GM12865 (cell line): Measurements from ENCODE around the gene SMPD3.

Experiments used
- DNase-seq: peaks from one replicate; pipeline ENCODE4 v3.0.0; 2010; ENCODE audit warnings: low read depth
- H3K4me3 ChIP-seq: 2 replicates; pipeline ENCODE4 v1.5.1; 2011; ENCODE audit warnings: mild to moderate bottlenecking, low read depth, low read length, control low read depth
- TF ChIP-seq, protein P1 (sequence below): IDR thresholded peaks from 2 replicates; pipeline ENCODE4 v1.5.1; 2011; ENCODE audit warnings: low read length, control low read depth, low read depth, inconsistent platforms; ENCODE audit not compliant: insufficient read depth; ENCODE audit errors: missing control alignments

SMPD3 gene

DNA sequence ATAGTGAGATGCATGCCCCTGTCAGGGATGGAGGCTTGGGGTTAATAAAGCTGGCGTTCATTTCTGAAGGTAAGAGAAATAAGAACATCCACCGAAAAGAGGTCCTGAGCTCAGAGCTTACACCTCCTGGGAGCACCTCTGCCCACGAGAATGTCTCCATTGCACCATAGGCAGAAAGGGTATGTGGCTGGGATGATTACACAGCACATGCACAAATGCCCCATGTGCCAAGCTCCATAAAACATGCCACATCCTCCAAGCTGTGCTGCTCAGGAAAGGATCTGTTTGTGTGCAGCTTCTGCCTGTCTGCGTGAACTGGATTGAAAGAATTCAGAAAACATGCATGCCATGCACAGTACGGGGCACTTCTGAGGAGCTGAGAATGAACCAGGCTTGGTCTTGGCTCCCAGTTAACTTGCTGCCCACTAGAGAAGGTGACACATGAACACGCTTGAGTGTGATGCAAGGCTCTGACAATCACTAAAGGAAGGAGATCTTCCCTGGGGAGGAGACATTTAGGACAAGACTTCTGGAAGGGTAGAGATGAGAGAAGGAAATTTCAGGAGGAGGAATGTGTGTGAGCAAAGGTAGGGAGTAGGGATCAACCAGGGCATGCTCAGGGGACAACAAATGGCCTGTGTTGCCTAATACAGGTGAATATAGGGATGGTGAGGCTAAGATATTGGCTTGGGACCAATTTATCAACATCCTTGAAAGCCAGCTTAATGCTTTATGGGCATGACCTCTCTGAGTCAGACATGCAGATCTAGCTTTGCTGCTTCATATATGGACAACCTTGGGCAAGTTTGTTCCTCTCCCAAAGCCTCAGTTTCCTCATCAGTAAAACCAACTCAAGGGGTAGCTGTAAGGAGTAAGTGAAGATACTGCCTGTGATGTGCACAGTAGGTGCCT, 32.0 kb upstream of the SMPD3 start:
- H3K4me3 ChIP-seq = no peak overlapping the region
- DNase-seq = no peak
- TF ChIP-seq, protein P1, sequence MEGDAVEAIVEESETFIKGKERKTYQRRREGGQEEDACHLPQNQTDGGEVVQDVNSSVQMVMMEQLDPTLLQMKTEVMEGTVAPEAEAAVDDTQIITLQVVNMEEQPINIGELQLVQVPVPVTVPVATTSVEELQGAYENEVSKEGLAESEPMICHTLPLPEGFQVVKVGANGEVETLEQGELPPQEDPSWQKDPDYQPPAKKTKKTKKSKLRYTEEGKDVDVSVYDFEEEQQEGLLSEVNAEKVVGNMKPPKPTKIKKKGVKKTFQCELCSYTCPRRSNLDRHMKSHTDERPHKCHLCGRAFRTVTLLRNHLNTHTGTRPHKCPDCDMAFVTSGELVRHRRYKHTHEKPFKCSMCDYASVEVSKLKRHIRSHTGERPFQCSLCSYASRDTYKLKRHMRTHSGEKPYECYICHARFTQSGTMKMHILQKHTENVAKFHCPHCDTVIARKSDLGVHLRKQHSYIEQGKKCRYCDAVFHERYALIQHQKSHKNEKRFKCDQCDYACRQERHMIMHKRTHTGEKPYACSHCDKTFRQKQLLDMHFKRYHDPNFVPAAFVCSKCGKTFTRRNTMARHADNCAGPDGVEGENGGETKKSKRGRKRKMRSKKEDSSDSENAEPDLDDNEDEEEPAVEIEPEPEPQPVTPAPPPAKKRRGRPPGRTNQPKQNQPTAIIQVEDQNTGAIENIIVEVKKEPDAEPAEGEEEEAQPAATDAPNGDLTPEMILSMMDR = no peak

DNA sequence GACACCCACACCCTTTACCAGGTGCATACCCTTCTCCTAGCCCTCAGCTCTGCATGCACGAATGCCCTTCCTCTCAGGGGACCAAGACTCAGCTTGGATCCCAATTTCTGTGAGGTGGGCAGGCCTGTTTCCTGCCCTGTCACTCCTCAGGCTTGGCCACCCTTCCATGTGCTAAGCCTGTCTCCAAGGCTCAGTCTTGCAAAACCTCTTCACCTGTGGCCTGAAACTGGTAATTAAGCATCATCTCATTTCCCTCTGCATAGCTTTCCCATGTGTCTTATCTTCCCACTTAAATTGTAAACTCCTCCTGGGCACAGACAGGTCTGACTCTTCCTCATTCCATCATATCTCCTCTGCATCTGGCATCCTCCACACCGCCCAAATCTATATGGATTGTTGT, 31.0 kb upstream of the SMPD3 start:
- DNase-seq = no peak
- TF ChIP-seq, protein P1 = no peak
- H3K4me3 ChIP-seq = no peak overlapping the region

DNA sequence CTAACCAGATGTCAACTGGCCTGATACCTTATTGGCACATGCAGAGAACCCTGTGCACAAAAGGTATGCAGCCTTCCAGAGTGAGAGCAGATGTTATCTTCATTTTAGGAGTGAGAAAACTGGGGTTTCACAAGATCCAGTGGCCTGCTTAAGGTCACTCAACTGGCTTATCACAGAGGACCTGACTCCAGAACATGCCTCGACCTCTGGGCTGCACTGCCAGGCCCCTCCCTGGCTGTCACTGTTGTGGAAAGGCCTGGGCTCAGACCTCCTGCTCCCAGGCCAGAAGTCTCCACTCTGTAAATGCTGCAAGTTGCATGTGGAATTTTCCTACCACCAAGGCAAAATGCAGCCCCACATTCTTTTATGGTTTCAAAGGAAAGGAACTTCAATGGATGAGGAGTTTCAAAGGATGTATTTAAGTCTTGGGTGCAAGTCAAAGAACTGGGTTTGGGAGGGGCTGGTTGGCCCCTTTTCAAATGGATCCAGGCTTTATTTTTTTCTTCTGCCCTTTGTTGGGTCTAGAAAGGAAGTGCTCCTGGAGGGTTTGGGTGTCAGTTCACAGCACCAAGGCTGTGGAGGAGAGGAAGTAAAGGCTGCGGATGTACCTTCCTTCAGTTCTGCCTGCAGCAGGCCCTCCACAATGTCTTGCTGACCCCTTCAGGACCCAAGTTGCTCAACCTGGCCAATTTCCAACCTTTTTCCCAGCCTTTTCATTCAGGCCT, 30.4 kb upstream of the SMPD3 start:
- TF ChIP-seq, protein P1 = no peak
- DNase-seq = no peak
- H3K4me3 ChIP-seq = no peak overlapping the region

DNA sequence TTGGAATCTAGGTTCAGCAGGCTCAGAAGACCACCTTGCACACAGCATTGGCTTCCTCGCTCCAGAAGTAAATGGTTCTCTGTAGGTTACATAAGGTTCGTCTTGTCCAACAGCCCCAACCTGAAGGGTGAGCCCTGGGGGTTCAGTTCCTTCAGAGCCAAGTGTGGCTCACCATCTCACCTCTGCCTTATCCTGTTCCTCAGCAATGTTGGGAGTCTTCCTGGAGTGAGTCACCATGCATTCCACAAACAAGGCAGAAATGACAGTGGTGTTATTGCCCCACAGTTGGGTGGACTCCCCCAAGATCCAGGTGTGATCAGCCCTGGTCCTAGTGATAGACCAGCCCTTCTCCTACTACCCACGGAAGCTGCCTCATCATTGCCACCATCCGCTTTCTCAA, 26.8 kb upstream of the SMPD3 start:
- TF ChIP-seq, protein P1 = no peak
- H3K4me3 ChIP-seq = no peak overlapping the region
- no peak for DNase-seq

DNA sequence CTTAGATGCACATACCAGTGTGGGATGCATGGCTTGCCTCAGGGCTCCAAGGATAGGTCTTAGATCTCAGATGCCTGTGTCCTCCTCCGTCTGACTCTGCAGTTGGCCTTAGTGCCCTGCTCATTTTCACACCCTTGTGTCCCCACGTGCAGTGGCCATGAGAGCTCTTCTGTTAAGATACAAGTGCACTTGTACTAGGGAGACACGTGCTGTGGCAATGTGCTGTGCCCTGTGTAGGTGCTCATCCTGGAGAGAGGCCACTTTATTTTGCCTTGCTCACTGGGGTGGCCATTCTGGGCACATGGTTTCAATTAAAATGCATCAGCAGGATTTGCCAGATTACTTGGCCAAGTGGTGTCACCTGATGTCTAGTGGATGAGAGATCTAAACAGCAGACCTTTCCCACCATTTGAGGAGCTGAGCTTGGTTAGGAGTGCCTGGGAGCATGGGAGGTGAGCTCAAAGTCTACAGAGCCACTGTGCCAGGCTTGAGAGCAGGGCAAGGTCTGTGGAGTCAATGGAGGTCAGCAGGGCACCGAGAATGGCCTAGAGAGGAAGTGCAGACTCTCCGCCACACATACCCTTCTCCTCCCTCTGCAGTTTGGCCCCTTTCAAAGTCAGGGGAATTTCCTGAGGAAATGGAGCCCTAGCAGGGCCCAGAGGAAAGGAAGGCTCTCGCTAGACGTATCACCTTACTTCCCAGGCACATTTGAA, 25.2 kb upstream of the SMPD3 start:
- no peak overlapping the region for H3K4me3 ChIP-seq
- TF ChIP-seq, protein P1 = no peak
- peak; percentile 41 for DNase-seq

DNA sequence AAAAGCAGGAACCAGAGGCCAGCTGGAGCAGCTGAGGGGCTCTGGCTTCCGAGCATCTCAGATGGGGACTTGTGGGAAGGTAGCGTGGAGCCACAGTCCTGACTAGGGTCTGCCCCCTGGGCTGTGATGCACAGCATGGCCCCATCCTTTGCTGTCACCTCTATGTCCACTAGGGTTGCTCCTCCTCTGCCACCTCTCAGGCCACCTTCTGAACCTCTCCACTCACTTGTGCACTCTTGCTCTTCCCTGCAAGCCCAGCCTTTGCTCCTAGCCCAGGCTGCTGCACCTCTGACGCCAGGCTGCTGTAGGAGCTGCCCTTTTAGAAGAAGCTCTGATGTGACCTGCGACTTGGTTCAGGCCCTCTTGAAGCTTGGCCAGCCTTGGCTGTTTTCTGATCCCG, 24.3 kb upstream of the SMPD3 start:
- DNase-seq = no peak
- TF ChIP-seq, protein P1 = no peak
- H3K4me3 ChIP-seq = no peak overlapping the region
